Esophagus squamous epithelium (tissue), 5 donors: Measurements from ENCODE around the gene SLC25A13. TPM values are rescaled to one million over a fixed set of nuclear protein-coding genes. Genes with fewer than 3 reads are reported as not detected.

Source experiments
- DNase-seq: peaks from one replicate; lab custom pipeline; 2025; lab: John Stamatoyannopoulos, UW
- H3K27ac ChIP-seq, 4 donors: fragments of 200-600 bp; sonication (generic); one replicate each; pipeline ENCODE4 v1.5.1; 2016 to 2019; ENCODE audit warnings: mild to moderate bottlenecking in 1 of 4
- H3K27me3 ChIP-seq, 4 donors: fragments of 200-600 bp; sonication (generic); 1 replicate in 3 of 4; 2 replicates in 1 of 4; pipeline versions ENCODE4 v1.5.1 to v1.6.0; 2017 to 2021; ENCODE audit warnings: antibody characterized with exemption in 1 of 4
- H3K36me3 ChIP-seq, 3 donors: fragments of 200-600 bp; sonication (generic); one replicate each; pipeline ENCODE4 v1.5.1; 2016 to 2019
- H3K4me1 ChIP-seq, 3 donors: fragments of 200-600 bp; sonication (generic); one replicate each; pipeline ENCODE4 v1.5.1; 2017 to 2019
- H3K4me3 ChIP-seq, 4 donors: fragments of 200-600 bp; sonication (generic); 1 replicate in 3 of 4; 2 replicates in 1 of 4; pipeline ENCODE4 v1.5.1; 2016 to 2019; ENCODE audit warnings: mild to moderate bottlenecking in 2 of 4, moderate library complexity in 1 of 4
- H3K9me3 ChIP-seq, 3 donors: fragments of 200-600 bp; sonication (generic); one replicate each; pipeline ENCODE4 v1.5.1; 2016 to 2019
- CTCF ChIP-seq, 6 experiments: fragments of 450-650 bp in 4 of 6; fragments of 200-600 bp in 2 of 6; sonication (generic) in 2 of 6; IDR thresholded peaks; one replicate each; pipeline ENCODE4 v1.5.1; 2016 to 2019; ENCODE audit warnings: antibody characterized with exemption in 6 of 6, mild to moderate bottlenecking in 4 of 6, moderate library complexity in 4 of 6
- POLR2A ChIP-seq, 4 donors: fragments of 450-650 bp; IDR thresholded peaks; one replicate each; pipeline ENCODE4 v1.6.1; 2017; ENCODE audit warnings: antibody characterized with exemption in 4 of 4, mild to moderate bottlenecking in 4 of 4, moderate library complexity in 3 of 4
- WGBS, 2 donors: methylation state at CpG; one replicate each; pipeline ENCODE4 v1.1.5; 2018; 5-methylcytosine and 5-hydroxymethylcytosine counted together
- intact Hi-C: fragments of 100-400 bp; cut with DNase I; formaldehyde crosslinking; loops from one replicate; pipeline ENCODE4 v1.15.0; 2022
- total RNA-seq, 4 donors: library from RNA; depleted of rRNA; stranded (reverse); fragments of >200 nt; gene quantifications; one replicate each; pipeline ENCODE4 v1.1.0, GENCODE V29; 2016
- donor health status: DM: yes; HTN: yes; CAD: no.

Gene SLC25A13
- total RNA-seq, 4 donors from 2014 or later = 12.7 to 37.3 (median 23.0) TPM

GRCh38 chr7:96246919-96247318, 75.0 kb downstream of the SLC25A13 start:
- intact Hi-C loops = no loop called here
- TF ChIP-seq POLR2A (IDR thresholded peaks at IDR 0.05) (no peak), CTCF (IDR thresholded peaks at IDR 0.05) (no peak)
- WGBS, 2 donors = 88% methylated on average over 3 of the region's 3 CpGs
- Histone ChIP-seq H3K27me3 (no peaks in the 10 kb centered on the region), H3K4me1 (peaks cover 0 to 17% (median 4%) of the 10 kb centered on the region in 3 donors), H3K36me3 (no peaks in the 10 kb centered on the region), H3K27ac (no peak overlapping the region), H3K4me3 (no peak overlapping the region), H3K9me3 (no peaks in the 10 kb centered on the region)
- no peak for DNase-seq

GRCh38 chr7:96244992-96245292, 77.0 kb downstream of the SLC25A13 start:
- Histone ChIP-seq H3K4me1 (peaks cover 0 to 20% (median 4%) of the 10 kb centered on the region in 3 donors), H3K9me3 (no peaks in the 10 kb centered on the region), H3K4me3 (no peak overlapping the region), H3K27me3 (no peaks in the 10 kb centered on the region), H3K36me3 (no peaks in the 10 kb centered on the region), H3K27ac (no peak overlapping the region)
- DNase-seq = no peak
- intact Hi-C loops = no loop called here
- TF ChIP-seq POLR2A (IDR thresholded peaks at IDR 0.05) (no peak), CTCF (IDR thresholded peaks at IDR 0.05) (no peak)
- 43 to 61% methylated on average over 2 of the region's 2 CpGs for WGBS, 2 donors

GRCh38 chr7:96244244-96244991, 77.5 kb downstream of the SLC25A13 start:
- H3K36me3 ChIP-seq = no peaks in the 10 kb centered on the region
- H3K4me1 ChIP-seq = peaks cover 0 to 26% (median 4%) of the 10 kb centered on the region in 3 donors
- TF ChIP-seq CTCF (IDR thresholded peaks at IDR 0.05) (no peak), POLR2A (IDR thresholded peaks at IDR 0.05) (no peak)
- H3K27ac ChIP-seq = no peak overlapping the region
- no peak for DNase-seq
- WGBS, 2 donors = 45 to 67% methylated on average over 6 of the region's 6 CpGs
- H3K9me3 ChIP-seq = no peaks in the 10 kb centered on the region
- H3K4me3 ChIP-seq = no peak overlapping the region
- H3K27me3 ChIP-seq = no peaks in the 10 kb centered on the region
- intact Hi-C loops = no loop called here

GRCh38 chr7:96243241-96243640, 78.7 kb downstream of the SLC25A13 start:
- TF ChIP-seq POLR2A (IDR thresholded peaks at IDR 0.05) (no peak), CTCF (IDR thresholded peaks at IDR 0.05) (no peak)
- Histone ChIP-seq H3K27me3 (no peaks in the 10 kb centered on the region), H3K36me3 (no peaks in the 10 kb centered on the region), H3K9me3 (no peaks in the 10 kb centered on the region), H3K27ac (no peak overlapping the region), H3K4me3 (no peak overlapping the region), H3K4me1 (peaks cover 0 to 26% (median 4%) of the 10 kb centered on the region in 3 donors)
- intact Hi-C loops = no loop called here
- DNase-seq = no peak
- WGBS, 2 donors = 83 to 97% methylated on average over 2 of the region's 2 CpGs

- TF ChIP-seq CTCF (IDR thresholded peaks at IDR 0.05) (no peak), POLR2A (IDR thresholded peaks at IDR 0.05) (no peak)
These were observed 80.0 kb downstream of the SLC25A13 start for GRCh38 chr7:96241855-96242254.

More at GRCh38 chr7:96241855-96242254, 80.0 kb downstream of the SLC25A13 start:
- 82 to 89% methylated on average over 3 of the region's 3 CpGs for WGBS, 2 donors
- H3K36me3 ChIP-seq = no peaks in the 10 kb centered on the region
- no peaks in the 10 kb centered on the region for H3K27me3 ChIP-seq
- no peak for DNase-seq
- peaks cover 0 to 38% (median 4%) of the 10 kb centered on the region in 3 donors for H3K4me1 ChIP-seq
- H3K27ac ChIP-seq = no peak overlapping the region
- H3K4me3 ChIP-seq = no peak overlapping the region
- intact Hi-C loops = no loop called here
- H3K9me3 ChIP-seq = no peaks in the 10 kb centered on the region
